Stimulated activated naive CD8-positive, alpha-beta T cell treated with anti-CD3 and anti-CD28 coated beads, Interleukin-15, amount 100 ng/mL, for 72 hours (primary cell): ENCODE data around the gene P2RY8.
"Not testable (repeated sequence)": the region's sequence is repeated elsewhere in the genome, so short reads cannot be mapped to it uniquely, and the experiment has no call there.

Experiments
- ATAC-seq: fragments of 150-1000 bp; cut with Tn5 transposase; 2 replicates; pipeline ENCODE4 v1.10.0; 2021; ENCODE audit warnings: mild to moderate bottlenecking, moderate library complexity
- DNase-seq, 2 donors: peaks; one replicate each; pipeline ENCODE4 v3.0.0; 2021 to 2022
- H3K27ac Mint-ChIP-seq, 2 donors: one replicate each; pipeline ENCODE4 v1.8.0; 2022; ENCODE audit warnings: mild to moderate bottlenecking in 2 of 2, mixed read lengths in 2 of 2, moderate library complexity in 2 of 2
- H3K27me3 Mint-ChIP-seq: one replicate; pipeline ENCODE4 v1.8.0; 2022; ENCODE audit warnings: mixed read lengths
- H3K4me1 Mint-ChIP-seq: one replicate; pipeline ENCODE4 v1.8.0; 2022; ENCODE audit warnings: mild to moderate bottlenecking, mixed read lengths
- H3K4me3 Mint-ChIP-seq, 2 donors: one replicate each; pipeline ENCODE4 v1.8.0; 2022; ENCODE audit warnings: mild to moderate bottlenecking in 2 of 2, mixed read lengths in 2 of 2, moderate library complexity in 1 of 2
- H3K9me3 Mint-ChIP-seq, 2 donors: one replicate each; pipeline ENCODE4 v1.8.0; 2022; ENCODE audit warnings: mixed read lengths in 2 of 2

The P2RY8 gene

GRCh38 chrX:1475881-1476280 is 61.1 kb downstream of the P2RY8 start:
- H3K27me3 Mint-ChIP-seq = no peaks in the 10 kb centered on the region
- no peak overlapping the region for H3K27ac Mint-ChIP-seq
- H3K4me1 Mint-ChIP-seq = peaks cover 87% of the 10 kb centered on the region
- peaks cover 53 to 61% of the 10 kb centered on the region in 2 donors for H3K9me3 Mint-ChIP-seq
- ATAC-seq (no peak), DNase-seq (peak in 1 of 2 donors; percentile 13)
- H3K4me3 Mint-ChIP-seq = no peak overlapping the region

- Mint-ChIP-seq H3K4me1 (peaks cover 87% of the 10 kb centered on the region), H3K4me3 (no peak overlapping the region), H3K27me3 (no peaks in the 10 kb centered on the region), H3K9me3 (peaks cover 53 to 61% of the 10 kb centered on the region in 2 donors), H3K27ac (peak overlapping the region; percentile 3 to 13)
- ATAC-seq (no peak), DNase-seq (no peak)
Observed at GRCh38 chrX:1475481-1475880, 61.5 kb downstream of the P2RY8 start.

GRCh38 chrX:1474593-1474992 is 62.4 kb downstream of the P2RY8 start:
- ATAC-seq = not testable (repeated sequence)

GRCh38 chrX:1472975-1473374 is 64.0 kb downstream of the P2RY8 start:
- DNase-seq = peak in 1 of 2 donors; percentile 8
- no peak for ATAC-seq
- Mint-ChIP-seq H3K9me3 (peaks cover 41 to 44% of the 10 kb centered on the region in 2 donors), H3K4me1 (peaks cover 85% of the 10 kb centered on the region), H3K27ac (peak overlapping the region in 1 of 2 donors; percentile 39), H3K4me3 (peak overlapping the region; percentile 55 to 89), H3K27me3 (no peaks in the 10 kb centered on the region)

More at GRCh38 chrX:1474593-1474992, 62.4 kb downstream of the P2RY8 start:
- peak overlapping the region in 1 of 2 donors; percentile 23 for H3K4me3 Mint-ChIP-seq
- peak in 1 of 2 donors; percentile 5 for DNase-seq
- H3K4me1 Mint-ChIP-seq = peaks cover 87% of the 10 kb centered on the region
- not testable (repeated sequence) for H3K27ac Mint-ChIP-seq, H3K27me3 Mint-ChIP-seq
- peaks cover 50 to 57% of the 10 kb centered on the region in 2 donors for H3K9me3 Mint-ChIP-seq

- no peaks in the 10 kb centered on the region for H3K27me3 Mint-ChIP-seq
- H3K9me3 Mint-ChIP-seq = peaks cover 16% of the 10 kb centered on the region in 2 donors
- peak; percentile 73 to 95 for DNase-seq
- peak; percentile 69 for ATAC-seq
- peak overlapping the region; percentile 79 to 82 for H3K27ac Mint-ChIP-seq
- peak overlapping the region; percentile 63 to 77 for H3K4me3 Mint-ChIP-seq
- peaks cover 97% of the 10 kb centered on the region for H3K4me1 Mint-ChIP-seq
Observed at GRCh38 chrX:1468250-1468772, 68.7 kb downstream of the P2RY8 start.

GRCh38 chrX:1466971-1467561 is 69.9 kb downstream of the P2RY8 start:
- peaks cover 3% of the 10 kb centered on the region in 2 donors for H3K9me3 Mint-ChIP-seq
- ATAC-seq = no peak
- DNase-seq = peak in 1 of 2 donors; percentile 60
- H3K27ac Mint-ChIP-seq = peak overlapping the region; percentile 64 to 84
- H3K4me1 Mint-ChIP-seq = peaks cover 97% of the 10 kb centered on the region
- no peaks in the 10 kb centered on the region for H3K27me3 Mint-ChIP-seq
- H3K4me3 Mint-ChIP-seq = peak overlapping the region; percentile 63 to 77

- peaks cover 91% of the 10 kb centered on the region for H3K4me1 Mint-ChIP-seq
- DNase-seq (peak in 1 of 2 donors; percentile 15), ATAC-seq (no peak)
- H3K27me3 Mint-ChIP-seq = no peaks in the 10 kb centered on the region
- peak overlapping the region; percentile 63 to 67 for H3K4me3 Mint-ChIP-seq
- no peaks in the 10 kb centered on the region for H3K9me3 Mint-ChIP-seq
- no peak overlapping the region for H3K27ac Mint-ChIP-seq
Observed at GRCh38 chrX:1466232-1466661, 70.7 kb downstream of the P2RY8 start.

GRCh38 chrX:1465286-1466231 is 71.4 kb downstream of the P2RY8 start:
- peak overlapping the region; percentile 67 to 78 for H3K4me3 Mint-ChIP-seq
- no peak for DNase-seq
- H3K27ac Mint-ChIP-seq = peak overlapping the region in 1 of 2 donors; percentile 56

GRCh38 chrX:1464971-1465285 is 72.1 kb downstream of the P2RY8 start:
- Mint-ChIP-seq H3K4me1 (peaks cover 77% of the 10 kb centered on the region), H3K4me3 (peak overlapping the region; percentile 67 to 78), H3K27ac (peak overlapping the region; percentile 37 to 74), H3K27me3 (no peaks in the 10 kb centered on the region), H3K9me3 (no peaks in the 10 kb centered on the region)
- DNase-seq = peak in 1 of 2 donors; percentile 39
- peak; percentile 12 for ATAC-seq

More at GRCh38 chrX:1465286-1466231, 71.4 kb downstream of the P2RY8 start:
- Mint-ChIP-seq H3K9me3 (no peaks in the 10 kb centered on the region), H3K27me3 (no peaks in the 10 kb centered on the region), H3K4me1 (peaks cover 84% of the 10 kb centered on the region)
- no peak for ATAC-seq

- peak in 1 of 2 donors; percentile 56 for DNase-seq
- H3K27me3 Mint-ChIP-seq = no peaks in the 10 kb centered on the region
- H3K4me1 Mint-ChIP-seq = peaks cover 71% of the 10 kb centered on the region
- peak overlapping the region; percentile 67 to 78 for H3K4me3 Mint-ChIP-seq
- no peaks in the 10 kb centered on the region for H3K9me3 Mint-ChIP-seq
- peak overlapping the region; percentile 37 to 74 for H3K27ac Mint-ChIP-seq
- ATAC-seq = no peak
Observed at GRCh38 chrX:1464041-1464970, 72.7 kb downstream of the P2RY8 start.

GRCh38 chrX:1463581-1463980 is 73.4 kb downstream of the P2RY8 start:
- peak in 1 of 2 donors; percentile 13 for DNase-seq

GRCh38 chrX:1462596-1463251 is 74.3 kb downstream of the P2RY8 start:
- no peaks in the 10 kb centered on the region for H3K27me3 Mint-ChIP-seq
- peak overlapping the region; percentile 88 to 92 for H3K27ac Mint-ChIP-seq
- DNase-seq (peak; percentile 66 to 89), ATAC-seq (peak; percentile 90)
- no peaks in the 10 kb centered on the region for H3K9me3 Mint-ChIP-seq
- peaks cover 57% of the 10 kb centered on the region for H3K4me1 Mint-ChIP-seq
- peak overlapping the region; percentile 67 to 78 for H3K4me3 Mint-ChIP-seq

More at GRCh38 chrX:1463581-1463980, 73.4 kb downstream of the P2RY8 start:
- Mint-ChIP-seq H3K27ac (peak overlapping the region; percentile 88 to 92), H3K4me3 (peak overlapping the region; percentile 67 to 78), H3K9me3 (no peaks in the 10 kb centered on the region), H3K27me3 (no peaks in the 10 kb centered on the region), H3K4me1 (peaks cover 65% of the 10 kb centered on the region)
- ATAC-seq = no peak

GRCh38 chrX:1462110-1462509 is 74.9 kb downstream of the P2RY8 start:
- H3K9me3 Mint-ChIP-seq = no peaks in the 10 kb centered on the region
- peak overlapping the region in 1 of 2 donors; percentile 78 for H3K4me3 Mint-ChIP-seq
- peak overlapping the region in 1 of 2 donors; percentile 88 for H3K27ac Mint-ChIP-seq
- no peak for DNase-seq
- ATAC-seq = no peak
- H3K4me1 Mint-ChIP-seq = peaks cover 52% of the 10 kb centered on the region
- no peaks in the 10 kb centered on the region for H3K27me3 Mint-ChIP-seq

- H3K27ac Mint-ChIP-seq = peak overlapping the region in 1 of 2 donors; percentile 94
- H3K9me3 Mint-ChIP-seq = no peaks in the 10 kb centered on the region
Observed at GRCh38 chrX:1455948-1456280, 81.1 kb downstream of the P2RY8 start.

More at GRCh38 chrX:1455948-1456280, 81.1 kb downstream of the P2RY8 start:
- ATAC-seq (no peak), DNase-seq (peak in 1 of 2 donors; percentile 10)
- H3K4me3 Mint-ChIP-seq = no peak overlapping the region
- no peaks in the 10 kb centered on the region for H3K27me3 Mint-ChIP-seq
- peaks cover 29% of the 10 kb centered on the region for H3K4me1 Mint-ChIP-seq
